Measurements from ENCODE around the gene ETFA.

ETFA gene

DNA sequence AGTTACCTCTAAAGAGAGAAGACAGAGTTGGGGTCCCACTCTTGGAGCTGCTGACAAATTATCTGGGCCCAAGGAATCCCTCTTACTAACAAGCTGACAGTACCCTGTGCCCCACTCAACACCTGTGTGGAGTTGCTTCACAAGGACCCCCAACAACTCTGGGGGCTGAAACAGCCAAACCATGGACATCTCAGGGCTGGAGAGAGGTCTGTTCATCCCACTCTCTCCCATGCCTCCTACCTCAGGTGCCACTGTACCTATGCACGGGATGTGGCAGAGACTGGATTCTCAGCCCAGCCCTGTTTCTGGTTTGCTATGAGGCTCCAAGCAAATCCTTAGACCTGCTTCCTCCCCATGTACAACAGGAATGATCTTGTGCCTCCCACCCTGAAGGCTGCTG lies 101.7 kb downstream of the ETFA start:
- DNase-seq = no peak

DNA sequence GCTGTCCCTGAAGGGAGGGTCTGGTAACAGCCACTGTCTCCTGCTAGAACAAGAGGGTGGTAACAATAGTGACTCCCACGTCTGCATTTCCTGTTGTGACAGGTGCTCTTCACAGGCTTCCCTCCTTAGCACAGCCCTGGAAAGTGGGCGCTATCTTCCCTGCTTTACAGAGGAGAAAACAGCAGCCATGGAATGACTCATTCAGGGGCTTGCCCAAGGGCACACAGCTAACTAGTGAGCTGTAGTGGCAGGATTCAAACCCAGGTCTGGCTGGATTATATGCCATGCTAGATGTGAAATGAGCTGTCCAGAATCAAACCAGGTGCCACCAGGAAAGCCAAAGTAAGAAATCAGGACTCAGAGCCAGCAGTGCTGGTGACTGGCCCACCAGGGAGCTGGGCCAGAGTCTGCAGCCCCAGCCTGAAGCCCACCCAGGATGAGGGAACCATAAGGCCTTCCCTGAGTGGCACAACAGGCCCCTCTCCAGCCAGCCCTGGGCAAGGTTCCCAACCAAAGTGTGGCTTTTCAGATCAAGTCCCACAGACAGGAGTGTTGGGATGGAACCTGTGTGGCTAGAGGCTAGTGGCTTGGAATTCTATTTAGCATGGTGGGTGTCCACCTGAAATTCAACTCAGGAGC lies 102.4 kb downstream of the ETFA start:
- no peak for DNase-seq

DNA sequence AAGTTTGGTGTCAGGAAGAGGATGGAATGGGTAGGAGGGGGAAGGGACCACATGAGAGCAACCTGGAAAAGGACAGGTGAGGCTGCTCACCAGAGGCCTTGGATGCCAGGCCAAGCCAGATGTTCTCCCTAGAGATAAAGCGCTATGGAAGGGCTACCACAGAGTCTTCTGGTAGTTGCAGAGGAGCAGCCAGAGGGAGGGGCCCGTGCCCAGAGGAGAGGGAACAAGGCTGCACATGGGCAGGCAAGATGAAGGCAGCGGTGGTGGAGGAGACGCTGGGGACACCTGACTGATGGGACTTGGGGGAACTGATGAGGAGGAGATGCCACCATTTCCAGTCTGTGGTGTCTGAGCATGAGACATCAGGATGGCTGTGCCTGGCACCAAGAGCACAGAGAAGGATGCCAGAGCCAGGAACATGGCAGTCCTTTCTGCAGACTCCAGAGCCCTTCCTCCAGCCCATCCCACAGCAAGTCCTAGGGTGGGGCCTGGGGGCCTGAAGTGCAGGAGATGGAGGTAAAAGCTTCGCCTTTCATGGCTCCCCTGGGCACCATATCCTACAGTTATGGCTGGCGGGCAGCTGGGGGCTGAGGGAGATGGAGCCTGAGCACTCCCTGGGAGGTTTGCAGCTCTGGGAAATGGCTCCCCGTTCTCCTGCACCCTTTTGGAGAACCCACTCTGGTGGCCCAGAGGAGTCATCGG lies 103.0 kb downstream of the ETFA start:
- DNase-seq = no peak

DNA sequence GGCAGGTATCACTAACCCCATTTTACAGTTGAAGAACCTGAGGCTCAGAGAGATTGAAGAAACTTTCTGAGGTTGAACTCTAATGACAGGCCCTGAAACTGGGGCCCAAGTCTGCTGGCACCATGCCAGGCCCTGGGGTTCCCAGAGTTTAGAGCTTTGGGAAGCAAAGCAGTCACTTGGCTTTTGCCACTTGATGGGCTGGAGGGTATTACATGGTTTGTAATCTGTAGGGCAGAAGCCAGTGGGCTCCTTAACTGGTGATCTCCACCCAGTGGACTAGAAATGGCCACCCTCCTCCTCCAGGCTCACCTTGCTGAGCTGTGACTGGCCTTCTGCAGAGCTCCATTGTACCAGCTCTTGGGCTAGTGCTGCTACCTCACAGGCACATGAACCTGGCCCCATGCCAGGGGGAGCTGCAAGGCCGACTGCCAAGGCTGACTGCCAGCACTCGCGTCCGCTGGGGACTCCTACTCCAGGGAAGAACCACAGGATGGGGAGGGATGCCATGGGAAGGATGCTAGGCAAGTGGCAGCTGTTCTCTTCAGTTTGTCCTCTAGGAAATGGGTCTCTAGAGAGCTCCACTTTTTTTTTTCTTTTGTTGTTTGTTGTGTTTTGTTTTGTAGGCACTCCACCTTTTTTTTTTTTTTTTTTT lies 104.8 kb downstream of the ETFA start:
- DNase-seq = no peak

DNA sequence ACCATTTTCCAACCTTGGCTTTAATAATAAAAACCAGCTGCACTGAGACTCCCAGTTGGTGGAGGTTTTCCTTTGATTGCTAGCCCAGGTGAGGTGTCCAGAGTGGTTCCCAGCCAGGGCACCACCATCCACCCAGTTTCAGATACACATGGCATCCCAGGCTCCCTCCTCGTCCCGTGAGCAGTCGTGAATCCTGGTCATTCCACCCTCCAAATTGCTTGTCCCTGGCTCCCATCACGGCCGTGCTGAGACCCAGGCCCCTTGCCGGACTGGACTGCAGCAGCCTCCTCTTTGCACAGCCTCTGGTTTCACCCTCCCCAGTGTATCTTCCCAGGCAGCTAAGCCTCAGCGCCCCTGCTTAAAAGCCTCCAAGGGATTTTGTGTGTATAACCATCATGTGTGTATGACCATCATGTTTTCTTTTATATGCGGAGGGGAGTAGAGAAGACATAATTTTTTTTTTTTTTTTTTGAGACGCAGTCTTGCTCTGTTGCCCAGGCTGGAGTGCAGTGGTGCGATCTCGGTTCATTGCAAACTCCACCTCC lies 106.3 kb downstream of the ETFA start:
- no peak for DNase-seq

DNA sequence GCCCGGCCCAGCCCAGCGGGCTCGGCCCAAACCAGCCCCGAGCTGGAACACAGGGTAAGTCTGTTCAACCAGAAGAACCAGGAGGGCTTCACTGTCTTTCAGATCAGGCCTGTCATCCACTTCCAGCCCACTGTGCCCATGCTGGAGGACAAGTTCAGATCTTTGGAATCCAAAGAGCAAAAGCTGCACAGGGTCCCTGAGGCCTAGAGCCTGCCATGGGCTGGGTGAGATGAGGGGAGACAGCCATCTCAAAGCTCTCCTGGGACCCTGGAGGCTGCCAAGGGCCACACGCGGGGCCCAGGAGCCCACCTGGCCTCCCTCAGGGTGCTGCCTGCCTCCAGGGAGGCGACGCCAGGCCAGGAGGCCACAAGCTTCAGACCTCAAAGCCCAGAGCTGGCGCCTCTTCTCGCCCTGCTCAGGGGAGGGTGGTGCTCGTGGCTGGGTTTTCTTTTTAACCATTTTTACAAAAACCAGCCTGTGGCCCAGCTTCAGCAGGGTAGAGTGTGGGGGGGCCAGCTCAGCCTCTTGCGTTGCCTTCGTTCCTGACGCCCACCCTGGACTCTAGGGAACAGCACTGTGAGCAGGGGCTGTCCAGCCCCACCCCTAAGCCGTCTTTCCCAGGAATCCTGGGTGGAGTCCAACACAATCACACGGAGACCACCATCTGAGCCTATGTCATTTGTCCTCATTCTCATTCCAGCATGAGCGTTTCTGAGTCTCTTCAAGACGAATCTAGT lies 107.0 kb downstream of the ETFA start:
- no peak for DNase-seq

DNA sequence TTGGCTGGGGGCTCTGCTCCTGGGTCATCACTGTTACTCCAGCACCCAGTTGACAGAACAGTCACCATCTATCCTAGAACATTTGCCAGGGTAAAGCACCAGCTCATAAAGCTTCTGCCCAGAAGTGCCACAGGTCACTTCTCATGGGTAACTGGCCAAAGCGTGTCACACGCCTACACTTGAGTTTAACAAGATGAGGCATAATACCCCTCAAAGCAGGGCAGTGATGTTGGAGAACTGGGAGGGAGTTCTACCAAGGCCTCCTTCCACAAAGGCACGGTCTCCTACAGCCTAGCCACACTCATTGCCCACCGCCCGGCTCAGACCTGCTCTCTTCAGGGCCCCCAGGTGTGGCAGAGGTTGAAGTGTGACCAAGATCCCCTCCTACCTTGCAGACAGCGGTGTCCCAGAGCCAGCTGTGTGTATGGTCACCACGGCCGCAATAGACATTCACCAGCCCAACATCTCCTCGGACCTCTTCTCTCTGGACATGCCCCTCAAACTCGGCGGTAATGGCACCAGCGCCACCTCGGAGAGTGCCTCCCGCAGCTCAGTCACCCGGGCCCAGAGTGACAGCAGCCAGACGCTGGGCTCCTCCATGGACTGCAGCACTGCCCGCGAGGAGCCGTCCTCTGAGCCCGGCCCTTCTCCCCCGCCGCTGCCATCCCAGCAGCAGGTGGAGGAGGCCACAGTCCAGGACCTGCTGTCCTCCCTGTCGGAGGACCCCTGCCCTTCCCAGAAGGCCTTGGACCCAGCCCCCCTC lies 107.7 kb downstream of the ETFA start:
- DNase-seq = no peak

DNA sequence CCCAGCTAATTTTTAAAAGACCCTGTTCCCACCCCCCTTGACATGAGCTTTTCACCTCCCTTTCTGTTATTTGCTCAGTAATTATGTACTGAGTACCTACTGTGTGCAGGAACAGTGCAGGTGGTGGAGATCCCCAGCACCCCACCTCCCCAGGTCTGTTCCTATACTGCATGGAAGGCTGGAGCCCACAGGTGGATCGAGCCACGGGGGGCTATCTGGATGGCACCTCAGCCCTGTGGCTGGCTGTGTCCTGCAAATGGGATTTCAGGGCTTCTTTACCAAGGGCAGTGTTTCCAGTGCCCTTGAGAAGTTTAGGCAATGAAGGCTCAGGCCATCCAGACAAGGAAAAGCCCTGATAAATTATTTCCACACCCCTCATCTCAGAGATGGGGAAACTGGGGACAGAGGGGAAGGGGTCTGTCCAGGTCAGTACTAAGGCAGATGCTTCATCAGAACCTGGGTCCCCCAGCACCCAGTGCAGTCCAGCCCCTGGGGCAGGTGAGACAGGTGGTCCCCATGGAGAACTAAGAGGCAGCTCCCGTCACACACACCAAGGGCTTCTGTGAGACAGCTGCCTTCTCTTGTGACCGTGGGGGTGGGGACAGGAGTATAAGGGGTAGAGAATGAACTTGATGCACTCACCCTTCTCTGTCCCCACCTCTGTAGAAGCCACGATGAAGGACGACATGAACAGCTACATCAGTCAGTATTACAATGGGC lies 109.6 kb downstream of the ETFA start:
- DNase-seq = no peak

DNA sequence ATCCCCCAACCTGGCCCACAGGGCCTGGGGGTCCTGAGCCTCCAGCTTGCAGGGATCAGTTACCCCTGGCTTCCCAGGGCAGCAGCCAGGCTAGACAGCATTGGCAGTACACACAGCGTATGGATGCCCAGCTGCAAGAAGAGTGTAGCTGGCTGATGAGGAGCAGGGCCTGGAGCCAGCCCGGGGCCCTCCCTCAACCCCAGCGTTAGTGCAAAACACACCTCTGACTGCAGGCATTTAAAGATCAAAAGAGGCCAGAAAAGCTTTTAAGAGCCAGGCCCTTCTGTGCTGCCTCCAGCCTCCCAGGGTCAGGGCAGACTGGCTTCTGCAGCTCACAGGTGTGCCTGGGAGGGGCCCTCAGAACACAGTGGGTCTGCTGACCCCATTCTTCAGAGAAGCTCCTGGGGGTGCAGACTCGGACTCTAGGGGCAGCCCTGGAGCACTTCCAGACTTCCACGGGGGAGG lies 110.6 kb downstream of the ETFA start:
- no peak for DNase-seq

DNA sequence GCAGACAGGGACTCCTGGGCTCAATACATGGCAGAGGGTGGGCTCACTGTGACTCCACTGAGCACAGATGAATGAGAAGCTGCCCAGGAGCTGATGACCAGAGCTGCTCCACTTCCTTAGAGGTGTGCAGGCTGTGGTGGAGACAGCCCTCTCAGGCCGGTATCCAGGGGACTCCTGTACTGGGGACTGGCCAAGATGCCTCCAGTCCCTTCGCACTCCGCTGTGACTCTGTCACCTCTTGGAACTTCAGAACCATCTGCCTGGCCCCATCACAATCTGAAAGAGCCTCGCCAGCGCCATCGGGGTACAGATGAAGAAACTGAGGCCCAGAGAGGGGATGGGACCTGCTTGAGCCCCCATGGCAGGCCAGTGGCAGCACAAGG lies 111.2 kb downstream of the ETFA start:
- DNase-seq = no peak

DNA sequence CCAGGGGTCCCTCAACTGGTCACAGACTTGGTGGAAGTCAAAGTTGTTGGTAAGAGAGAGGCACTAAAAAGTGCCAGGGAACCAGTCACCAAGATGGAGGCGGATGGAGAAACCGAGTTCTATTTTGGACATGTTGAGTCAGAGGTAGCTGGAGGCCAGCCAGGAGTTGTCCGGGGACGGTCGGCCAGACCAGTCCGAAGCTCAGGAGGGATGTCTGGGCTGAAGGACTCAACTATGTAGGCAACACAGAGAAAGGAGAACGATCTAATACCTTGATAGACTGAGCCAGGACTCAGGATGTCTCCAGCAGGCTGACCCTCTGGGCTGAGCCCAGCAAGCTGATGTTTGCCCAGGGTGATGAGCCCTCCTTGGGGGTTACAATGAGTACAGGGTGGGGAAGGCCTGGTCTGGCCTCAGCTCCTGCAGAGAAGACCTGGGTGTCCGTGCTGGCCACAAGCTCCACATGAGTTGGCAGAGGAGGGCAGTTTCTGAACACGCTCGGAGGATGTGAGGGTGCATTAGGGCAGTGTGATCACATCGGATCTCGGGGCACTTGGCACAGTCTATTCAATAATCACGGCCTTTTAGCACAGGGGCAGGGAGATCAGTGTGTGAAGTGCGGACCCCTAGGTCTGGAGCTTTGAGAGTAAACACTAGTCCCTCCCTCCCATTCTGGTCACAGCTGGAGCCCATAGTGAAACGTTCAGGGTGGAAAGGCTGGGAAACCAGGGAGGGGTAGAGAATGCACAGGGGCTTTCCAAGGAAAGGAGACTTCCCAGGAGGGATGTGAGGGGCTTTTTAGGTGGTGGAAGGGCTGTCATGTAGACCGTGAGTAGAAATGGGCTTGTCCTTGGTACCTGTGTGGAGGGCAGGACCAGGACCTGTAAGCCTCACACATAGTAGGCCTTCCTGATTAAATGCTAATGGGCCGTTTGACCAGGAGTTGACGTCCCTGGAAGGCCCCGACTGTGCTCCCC lies 111.9 kb downstream of the ETFA start:
- no peak for DNase-seq

DNA sequence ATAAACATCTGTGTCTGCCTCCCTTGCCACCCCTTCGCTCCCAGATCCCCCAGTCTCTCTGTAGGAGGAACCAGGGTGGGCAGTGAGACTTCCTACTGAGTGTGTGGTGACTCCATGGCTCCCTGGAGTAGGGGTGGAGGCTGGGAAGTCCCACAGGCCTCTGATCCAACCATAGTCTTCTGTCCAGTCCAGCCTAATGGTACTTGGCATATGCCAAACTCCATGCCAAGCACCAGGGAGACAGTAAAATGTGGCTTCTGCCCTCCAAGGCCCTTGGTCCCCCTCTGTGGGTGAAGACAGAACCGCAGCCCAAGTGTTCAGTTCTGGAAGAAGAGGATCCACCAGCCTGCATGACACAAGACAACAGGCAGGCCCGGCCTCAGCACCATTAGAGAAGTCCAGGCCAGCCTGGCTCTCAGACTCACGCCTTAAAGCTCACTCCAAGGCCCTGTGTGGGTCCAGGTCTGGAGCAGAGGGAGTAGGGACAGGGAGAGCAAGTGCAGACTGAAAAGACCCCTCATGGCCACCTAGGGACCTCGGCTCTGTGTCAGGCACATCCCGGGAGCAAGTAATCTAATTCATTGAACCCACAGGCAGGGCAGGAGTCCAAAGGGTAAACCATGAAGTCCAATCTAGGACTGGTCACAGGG lies 112.7 kb downstream of the ETFA start:
- no peak for DNase-seq

DNA sequence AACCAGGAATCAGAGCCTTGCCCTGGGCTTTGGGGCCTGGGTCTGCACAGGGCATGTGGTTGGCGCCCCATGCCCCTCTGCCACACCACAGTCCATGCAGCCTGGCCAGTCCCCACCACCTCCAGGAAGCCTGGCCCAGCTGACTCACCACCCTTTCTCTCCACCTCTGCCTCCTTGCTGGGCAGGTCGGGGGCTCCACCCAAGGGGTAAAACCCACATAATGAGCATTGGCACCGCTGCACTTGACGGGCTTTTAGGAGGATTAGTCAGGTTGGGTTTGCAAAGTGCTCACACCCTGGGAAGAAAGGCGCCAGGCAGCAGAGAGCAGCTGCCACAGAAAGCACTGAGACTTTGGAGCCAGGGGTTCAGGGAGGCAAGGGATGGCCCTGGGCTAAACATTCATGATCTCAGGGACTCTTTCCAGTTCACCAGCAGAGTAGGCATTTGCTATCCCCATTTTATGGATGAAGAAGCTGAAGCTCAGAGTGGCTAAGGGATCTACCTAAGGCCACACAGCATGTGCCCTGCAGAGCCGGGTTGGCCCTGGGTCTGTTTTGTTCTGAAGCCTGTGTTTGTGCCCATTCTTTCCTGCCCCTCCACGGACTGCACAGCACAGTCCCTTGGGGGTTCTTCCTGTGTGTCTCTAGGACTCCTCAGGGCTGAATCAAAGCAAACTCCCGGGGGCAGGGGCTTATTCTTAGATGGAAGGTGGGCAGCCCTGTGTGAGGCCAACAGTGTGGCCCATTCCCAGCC lies 113.4 kb downstream of the ETFA start:
- no peak for DNase-seq

DNA sequence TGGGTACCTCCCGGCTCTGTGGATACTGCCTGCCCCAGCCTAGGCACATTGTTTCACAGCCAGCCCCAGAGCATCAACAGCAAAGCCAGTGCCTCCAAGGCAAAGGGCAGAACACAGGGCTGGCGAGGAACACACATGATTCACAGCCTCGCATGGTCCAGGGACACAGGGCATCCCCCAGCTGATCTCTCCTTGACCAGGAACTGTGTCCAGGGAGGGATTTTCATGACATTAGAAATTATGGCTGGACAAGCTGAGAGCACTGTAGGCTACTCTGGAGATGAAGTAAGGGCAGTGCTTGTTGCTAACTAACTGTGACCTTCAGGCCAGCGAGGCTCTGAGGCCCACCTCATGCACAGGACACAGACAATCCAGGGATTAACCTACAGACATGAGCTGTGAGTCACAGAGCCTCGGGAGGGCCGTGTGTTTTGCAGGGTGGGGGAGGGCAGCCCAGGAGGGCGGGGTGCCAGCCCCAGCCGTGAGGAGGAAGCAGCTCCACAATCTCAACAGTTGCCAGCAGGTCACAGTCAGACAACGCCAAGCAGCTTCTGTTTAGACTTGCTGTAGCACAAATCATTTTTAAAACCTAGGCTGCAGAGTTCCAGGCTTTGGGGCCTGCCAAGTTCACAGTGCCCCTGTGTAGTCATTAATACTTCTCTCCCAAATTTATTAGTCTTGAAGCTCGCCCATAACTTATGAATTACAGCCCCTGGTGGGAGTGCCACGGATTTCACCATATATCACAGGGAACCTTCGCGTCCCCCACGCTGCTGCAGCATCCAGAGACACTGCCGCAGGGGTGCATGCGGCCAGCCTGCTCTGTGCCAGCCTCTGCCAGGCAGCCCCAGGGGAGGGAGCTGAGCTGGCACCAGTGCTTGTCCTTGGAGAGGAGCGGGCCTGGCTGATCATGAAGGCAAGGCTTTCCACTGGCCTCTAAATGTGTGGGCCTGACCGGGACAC lies 114.7 kb downstream of the ETFA start:
- peak; percentile 32 for DNase-seq

DNA sequence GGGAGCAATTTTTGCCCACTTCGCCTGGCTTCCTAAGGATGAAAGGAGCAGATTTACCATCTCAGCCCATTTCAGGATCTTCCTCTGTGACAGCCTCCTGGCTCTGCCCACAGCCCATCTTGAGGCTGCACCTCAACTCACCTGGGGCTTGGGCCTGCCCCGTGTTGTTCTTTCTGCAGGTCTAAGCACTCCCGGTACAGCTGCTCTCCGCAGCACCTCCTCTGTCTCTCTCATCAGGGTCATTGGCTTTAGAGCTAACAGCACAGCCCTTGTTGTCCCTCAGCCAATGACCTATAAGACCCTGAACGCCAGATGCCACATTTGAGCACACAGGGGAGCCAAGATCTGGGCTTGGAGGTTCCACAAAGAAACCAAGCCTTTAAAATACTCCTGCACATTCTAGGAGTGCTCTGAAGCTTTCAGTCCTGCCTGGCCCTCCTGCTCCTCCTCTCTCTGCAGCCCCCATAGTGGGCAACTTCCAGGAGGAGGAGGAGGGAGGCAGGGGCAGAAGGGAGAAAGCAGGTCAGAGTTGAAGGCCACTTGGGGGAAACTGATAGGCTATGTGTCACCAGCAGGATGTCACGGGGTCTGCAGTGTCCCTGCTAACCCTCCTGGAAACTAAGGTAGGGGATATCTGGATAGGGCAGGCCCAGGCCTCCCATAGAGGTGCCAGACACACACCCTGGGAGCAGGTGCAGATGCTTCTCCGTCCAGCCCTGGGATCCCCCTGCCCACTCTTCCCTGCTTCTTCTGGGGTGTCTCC lies 115.6 kb downstream of the ETFA start:
- no peak for DNase-seq

DNA sequence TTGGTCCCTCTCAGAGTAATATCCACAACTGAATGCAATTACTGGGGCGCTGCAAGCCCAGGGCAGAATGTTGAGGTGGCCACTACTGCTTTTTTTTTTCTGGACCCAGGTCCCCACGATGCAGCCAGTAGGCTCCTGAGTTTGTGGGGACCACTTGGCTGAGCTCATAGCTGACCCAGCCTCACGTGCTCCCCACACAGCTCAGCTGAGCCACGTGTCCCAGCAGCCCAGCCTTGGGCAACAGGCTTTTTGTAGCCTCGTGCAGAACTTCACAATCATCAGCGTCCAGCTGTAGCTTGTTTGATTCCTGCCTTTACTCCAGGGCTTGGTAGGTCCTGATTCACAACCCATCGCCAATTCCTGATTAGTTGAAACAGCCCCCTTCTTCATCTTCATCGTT lies 117.3 kb downstream of the ETFA start:
- DNase-seq = no peak

DNA sequence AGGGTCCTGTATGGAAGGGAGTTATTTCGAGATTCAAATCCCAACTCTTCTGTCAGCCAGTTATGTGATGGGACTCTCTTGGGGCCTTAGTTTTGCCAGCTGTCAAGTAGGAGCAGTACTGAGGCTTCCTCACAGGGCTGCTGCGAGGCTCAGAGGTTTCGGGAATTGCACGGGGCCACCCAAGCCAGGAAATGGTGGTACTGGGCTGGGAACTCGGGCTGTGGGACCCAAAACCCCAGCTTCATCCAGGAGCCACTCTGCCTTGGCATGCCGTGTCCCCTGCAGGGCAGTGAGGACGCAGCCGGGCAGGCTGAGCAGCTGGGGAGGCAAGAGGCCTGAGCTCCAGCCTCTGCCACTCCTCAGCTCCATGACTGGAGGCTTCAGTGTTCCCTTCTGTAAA lies 118.6 kb downstream of the ETFA start:
- no peak for DNase-seq
